GM12878 (cell line): ENCODE data around the gene MPC1. TPM values are rescaled to one million over a fixed set of nuclear protein-coding genes. Genes with fewer than 3 reads are reported as not detected.

Source experiments
- ATAC-seq: fragments of 200-7000 bp; cut with Tn5 transposase; 3 replicates; pipeline ENCODE4 v1.9.1; 2020; ENCODE audit warnings: mild to moderate bottlenecking, moderate library complexity
- BruUV-seq: library from RNA; stranded (reverse); fragments of 400-500 nt; replicated peaks from 2 replicates; lab custom pipeline; 2021; lab: Mats Ljungman, UMichigan
- CTCF ChIA-PET: fragments of 300-600 bp; sonication (Branson Sonifier 250); formaldehyde crosslinking; extraction: SDS; loops from one replicate; lab custom pipeline; 2021; ENCODE audit warnings: inconsistent platforms; lab: Yijun Ruan, JAX
- POLR2A ChIA-PET: fragments of 350-600 bp; formaldehyde crosslinking; extraction: SDS; loops from one replicate; lab custom pipeline; 2021; ENCODE audit warnings: inconsistent platforms; lab: Charles Lee
- RAD21 ChIA-PET: fragments of 300-600 bp; sonication (Branson Sonifier 250); formaldehyde crosslinking; loops from one replicate; lab custom pipeline; 2023; ENCODE audit warnings: antibody characterized with exemption; ENCODE audit not compliant: unreplicated experiment; lab: Charles Lee
- SMC1A ChIA-PET: fragments of 300-600 bp; sonication (Branson Sonifier 250); formaldehyde crosslinking; loops from one replicate; lab custom pipeline; 2023; ENCODE audit not compliant: unreplicated experiment, uncharacterized antibody; lab: Charles Lee
- DNase-seq: peaks from one replicate; pipeline ENCODE4 v3.0.0-alpha.2; 2011; ENCODE audit warnings: low read depth, low spot score
- FAIRE-seq: peaks from 3 replicates; lab custom pipeline; 2011; peaks lifted over from hg19 to GRCh38; lab: Jason Lieb, UNC
- H2AFZ ChIP-seq: 2 replicates; pipeline ENCODE4 v1.6.0; 2011; ENCODE audit warnings: low read depth, low read length, control low read depth; ENCODE audit not compliant: control insufficient read depth
- H3K27ac ChIP-seq: 2 replicates; pipeline ENCODE4 v1.5.1; 2011; ENCODE audit warnings: control low read depth; ENCODE audit not compliant: control insufficient read depth, insufficient read depth
- H3K27me3 ChIP-seq, 2 experiments: replicated peaks in 1 of 2; 2 replicates each; pipeline versions ENCODE4 v1.6.0 to v1.6.1; 2011; ENCODE audit warnings: low read length in 1 of 2; ENCODE audit not compliant: control insufficient read depth in 2 of 2, insufficient read depth in 2 of 2
- H3K36me3 ChIP-seq, 2 experiments: 2 replicates each; pipeline ENCODE4 v1.5.1; 2011; ENCODE audit warnings: low read length in 1 of 2; ENCODE audit not compliant: control insufficient read depth in 2 of 2, insufficient read depth in 2 of 2
- H3K4me1 ChIP-seq: 2 replicates; pipeline ENCODE4 v1.6.1; 2011; ENCODE audit warnings: mild to moderate bottlenecking, low read length, moderate library complexity, mixed read lengths; ENCODE audit not compliant: control insufficient read depth, insufficient read depth
- H3K4me2 ChIP-seq: 2 replicates; pipeline ENCODE4 v1.6.0; 2011; ENCODE audit warnings: control low read depth; ENCODE audit not compliant: control insufficient read depth, insufficient read depth
- H3K4me3 ChIP-seq: fragments of 200-600 bp; sonication (generic); 2 replicates; pipeline ENCODE4 v1.5.1; 2016
- H3K79me2 ChIP-seq: 2 replicates; pipeline ENCODE4 v1.6.0; 2011; ENCODE audit warnings: low read length; ENCODE audit not compliant: control insufficient read depth, insufficient read depth
- H3K9ac ChIP-seq: 2 replicates; pipeline ENCODE4 v1.8.0; 2011; ENCODE audit warnings: low read length, control low read depth, mixed read lengths; ENCODE audit not compliant: control insufficient read depth, insufficient read depth
- H3K9me3 ChIP-seq: replicated peaks from 3 replicates; pipeline ENCODE4 v1.5.1; 2011; ENCODE audit warnings: mild to moderate bottlenecking, low read length; ENCODE audit not compliant: control insufficient read depth, insufficient read depth
- H4K20me1 ChIP-seq: 2 replicates; pipeline ENCODE4 v1.6.0; 2011; ENCODE audit not compliant: control insufficient read depth, insufficient read depth
- BRCA1 ChIP-seq: IDR thresholded peaks from 2 replicates; pipeline ENCODE4 v1.6.1; 2011; ENCODE audit warnings: low read depth, low read length, improper control_type of control experiment
- EGR1 ChIP-seq, 2 experiments: IDR thresholded peaks; 1 replicate in 1 of 2; 2 replicates in 1 of 2; pipeline ENCODE4 v1.6.1; 2011 to 2012; ENCODE audit warnings: low read depth in 2 of 2, low read length in 2 of 2, borderline replicate concordance in 1 of 2, mild to moderate bottlenecking in 1 of 2, moderate library complexity in 1 of 2
- FOS ChIP-seq: IDR thresholded peaks from 3 replicates; pipeline ENCODE4 v1.6.1; 2011; ENCODE audit warnings: borderline replicate concordance; ENCODE audit not compliant: insufficient read length; ENCODE audit errors: extremely low read depth
- IKZF2 ChIP-seq, 2 experiments: fragments of 450-650 bp; IDR thresholded peaks; 2 replicates each; pipeline ENCODE4 v1.6.1; 2017; ENCODE audit warnings: mild to moderate bottlenecking in 2 of 2, moderate library complexity in 2 of 2
- IRF4 ChIP-seq: IDR thresholded peaks from 2 replicates; pipeline ENCODE4 v1.6.1; 2011; ENCODE audit warnings: low read depth, low read length
- NBN ChIP-seq: fragments of 450-650 bp; IDR thresholded peaks from 2 replicates; pipeline ENCODE4 v1.6.1; 2016
- POLR2A ChIP-seq: IDR thresholded peaks from 2 replicates; pipeline ENCODE4 v1.6.1; 2011; ENCODE audit warnings: low read depth, mild to moderate bottlenecking, low read length
- POLR2AphosphoS2 ChIP-seq: IDR thresholded peaks from 2 replicates; pipeline ENCODE4 v1.6.1; 2011; ENCODE audit warnings: low read depth, mild to moderate bottlenecking, low read length, improper control_type of control experiment, moderate library complexity
- POLR2AphosphoS5 ChIP-seq: IDR thresholded peaks from 2 replicates; pipeline ENCODE4 v1.6.1; 2011; ENCODE audit warnings: mild to moderate bottlenecking, low read length, inconsistent platforms
- SP1 ChIP-seq: IDR thresholded peaks from one replicate; pipeline ENCODE4 v1.6.1; 2011; ENCODE audit warnings: low read depth, low read length
- SPI1 ChIP-seq: IDR thresholded peaks from 2 replicates; pipeline ENCODE4 v1.6.1; 2011; ENCODE audit warnings: low read depth, mild to moderate bottlenecking, low read length, moderate library complexity, borderline replicate concordance; ENCODE audit not compliant: insufficient read depth
- STAT1 ChIP-seq: fragments of 450-650 bp; conservative IDR thresholded peaks from 2 replicates; pipeline ENCODE4 v1.6.1; 2014; ENCODE audit warnings: antibody characterized with exemption, mild to moderate bottlenecking
- SUPT20H ChIP-seq: IDR thresholded peaks from 2 replicates; pipeline ENCODE4 v1.6.1; 2011; ENCODE audit warnings: low read depth, mild to moderate bottlenecking, low read length, moderate library complexity, borderline replicate concordance; ENCODE audit not compliant: control insufficient read depth
- WRNIP1 ChIP-seq: IDR thresholded peaks from 2 replicates; pipeline ENCODE4 v1.6.1; 2011; ENCODE audit warnings: low read depth, low read length, improper control_type of control experiment, borderline replicate concordance
- YBX1 ChIP-seq: fragments of 450-650 bp; IDR thresholded peaks from 2 replicates; pipeline ENCODE4 v1.6.1; 2016; ENCODE audit warnings: antibody characterized with exemption
- ZNF24 ChIP-seq: fragments of 450-650 bp; IDR thresholded peaks from 2 replicates; pipeline ENCODE4 v1.6.1; 2017; ENCODE audit warnings: antibody characterized with exemption, mild to moderate bottlenecking
- WGBS: methylation state at CpG from one replicate; pipeline ENCODE4 v1.1.6; 2016; ENCODE audit warnings: low lambda C conversion rate; ENCODE audit not compliant: insufficient replicate concordance, insufficient coverage; ENCODE audit errors: missing lambda C conversion rate; 5-methylcytosine and 5-hydroxymethylcytosine counted together
- in situ Hi-C: fragments of 300-500 bp; cut with MboI; formaldehyde crosslinking; loops from 9 replicates; pipeline ENCODE4 v1.14.3; 2018; ENCODE audit warnings: mixed read lengths
- intact Hi-C: fragments of 100-400 bp; cut with micrococcal nuclease; formaldehyde crosslinking; loops from one replicate; pipeline ENCODE4 v1.14.2; 2022; ENCODE audit not compliant: unreplicated experiment
- polyA plus RNA-seq, 11 experiments: library from polyadenylated mRNA; depleted of rRNA in 4 of 11; unstranded in 6 of 11; stranded (reverse) in 5 of 11; fragments of >200 nt; fragmentation: Nextera tagmentation in 4 of 11; fragmentation: Illumina TruSeq in 1 of 11; extraction: Ambion mirVana in 4 of 11; extraction: Trizol in 1 of 11; gene quantifications; 1 replicate in 1 of 11; 2 replicates in 10 of 11; pipeline versions ENCODE4 v1.2.1 to v1.2.3, GENCODE V29; 2011 to 2016; ENCODE audit warnings: inconsistent platforms in 2 of 11, missing spikeins in 2 of 11, low read depth in 1 of 11
- total RNA-seq, 4 experiments: library from RNA; depleted of rRNA in 3 of 4; stranded (reverse); fragments of >200 nt in 3 of 4; fragmentation: Illumina TruSeq in 1 of 4; extraction: Trizol in 1 of 4; gene quantifications; 2 replicates each; pipeline versions ENCODE4 v1.2.1 to v1.2.3, GENCODE V29; 2013 to 2021
- TF ChIP-seq, protein P1 (sequence below): IDR thresholded peaks from 2 replicates; pipeline ENCODE4 v1.6.1; 2012; ENCODE audit warnings: mild to moderate bottlenecking, low read depth, low read length
- TF ChIP-seq, protein P2 (sequence below): fragments of 450-650 bp; IDR thresholded peaks from 2 replicates; pipeline ENCODE4 v1.6.1; 2016; ENCODE audit warnings: mild to moderate bottlenecking, moderate library complexity, borderline replicate concordance

Gene MPC1
- total and polyA plus RNA-seq, 10 of the 15 experiments (the other 5 are each of a cell fraction or from before 2014, with no cell fraction given): 53.2 to 177 (median 78.8) TPM

DNA sequence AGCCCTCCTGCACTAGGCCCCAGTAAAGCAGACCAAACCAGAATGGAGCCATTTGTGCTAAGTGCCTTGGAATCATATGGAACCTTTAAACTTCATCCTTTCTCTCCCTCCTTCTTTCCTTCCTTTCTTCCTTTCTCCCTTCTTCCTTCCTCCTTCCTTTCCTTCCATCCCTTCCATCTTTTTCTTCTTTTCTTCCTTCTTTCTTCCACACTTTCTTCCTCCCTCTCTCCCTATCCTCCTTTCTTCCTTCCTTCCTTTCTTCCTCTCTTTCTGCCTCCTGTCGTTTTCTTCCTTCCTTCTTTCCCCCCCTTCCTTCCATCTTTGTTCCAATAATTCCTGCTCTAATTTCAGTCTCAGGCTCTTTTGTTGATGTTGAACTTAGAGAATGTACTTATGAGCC lies 29.2 kb downstream of the MPC1 start:
- Histone ChIP-seq H3K9me3 (peaks cover 3% of the 10 kb centered on the region; the same call in 2 of the 3 replicates), H3K4me3 (no peak overlapping the region), H3K4me1 (peaks cover 4% of the 10 kb centered on the region), H3K79me2 (no peaks in the 10 kb centered on the region), H3K36me3 (no peaks in the 10 kb centered on the region), H3K4me2 (no peak overlapping the region), H3K9ac (no peak overlapping the region), H2AFZ (no peak overlapping the region), H3K27me3 (no peaks in the 10 kb centered on the region), H4K20me1 (no peaks in the 10 kb centered on the region), H3K27ac (no peak overlapping the region)
- ATAC-seq: no peak
- in situ Hi-C loops (no loop called here), intact Hi-C loops (no loop called here)
- ChIA-PET RAD21 (interaction anchor here (0.7 kb wide), 2 partner anchors 27 to 39 kb away, joined by 3 read pairs; no protein-coding TSS in a partner anchor), SMC1A (interaction anchor here (1.9 to 3.5 kb wide), 2 partner anchors 28 to 44 kb away, joined by 4 to 17 read pairs; no protein-coding TSS in a partner anchor), POLR2A (interaction anchor here (0.6 kb wide), 1 partner anchor 18 kb away, joined by 6 read pairs; no protein-coding TSS in a partner anchor), CTCF (interaction anchor here (0.8 kb wide), 1 partner anchor 9 kb away, joined by 3 read pairs; no protein-coding TSS in a partner anchor)
- no peak for DNase-seq
- FAIRE-seq: no peak
- BruUV-seq: no TSS peak
- 44% methylated on average over 1 of the region's 1 CpG for WGBS
- TF ChIP-seq, protein P1, sequence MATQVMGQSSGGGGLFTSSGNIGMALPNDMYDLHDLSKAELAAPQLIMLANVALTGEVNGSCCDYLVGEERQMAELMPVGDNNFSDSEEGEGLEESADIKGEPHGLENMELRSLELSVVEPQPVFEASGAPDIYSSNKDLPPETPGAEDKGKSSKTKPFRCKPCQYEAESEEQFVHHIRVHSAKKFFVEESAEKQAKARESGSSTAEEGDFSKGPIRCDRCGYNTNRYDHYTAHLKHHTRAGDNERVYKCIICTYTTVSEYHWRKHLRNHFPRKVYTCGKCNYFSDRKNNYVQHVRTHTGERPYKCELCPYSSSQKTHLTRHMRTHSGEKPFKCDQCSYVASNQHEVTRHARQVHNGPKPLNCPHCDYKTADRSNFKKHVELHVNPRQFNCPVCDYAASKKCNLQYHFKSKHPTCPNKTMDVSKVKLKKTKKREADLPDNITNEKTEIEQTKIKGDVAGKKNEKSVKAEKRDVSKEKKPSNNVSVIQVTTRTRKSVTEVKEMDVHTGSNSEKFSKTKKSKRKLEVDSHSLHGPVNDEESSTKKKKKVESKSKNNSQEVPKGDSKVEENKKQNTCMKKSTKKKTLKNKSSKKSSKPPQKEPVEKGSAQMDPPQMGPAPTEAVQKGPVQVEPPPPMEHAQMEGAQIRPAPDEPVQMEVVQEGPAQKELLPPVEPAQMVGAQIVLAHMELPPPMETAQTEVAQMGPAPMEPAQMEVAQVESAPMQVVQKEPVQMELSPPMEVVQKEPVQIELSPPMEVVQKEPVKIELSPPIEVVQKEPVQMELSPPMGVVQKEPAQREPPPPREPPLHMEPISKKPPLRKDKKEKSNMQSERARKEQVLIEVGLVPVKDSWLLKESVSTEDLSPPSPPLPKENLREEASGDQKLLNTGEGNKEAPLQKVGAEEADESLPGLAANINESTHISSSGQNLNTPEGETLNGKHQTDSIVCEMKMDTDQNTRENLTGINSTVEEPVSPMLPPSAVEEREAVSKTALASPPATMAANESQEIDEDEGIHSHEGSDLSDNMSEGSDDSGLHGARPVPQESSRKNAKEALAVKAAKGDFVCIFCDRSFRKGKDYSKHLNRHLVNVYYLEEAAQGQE: no peak
- TF ChIP-seq POLR2AphosphoS5 (no peak), SPI1 (no peak), POLR2AphosphoS2 (no peak), YBX1 (no peak), SP1 (no peak), IKZF2 (IDR thresholded peaks at IDR 0.05) (no peak), WRNIP1 (no peak), SUPT20H (no peak), BRCA1 (no peak), STAT1 (no peak), EGR1 (IDR thresholded peaks at IDR 0.05; ENCODE audit: borderline replicate concordance in 1 of 2, low read depth in 2 of 2, low read length in 2 of 2) (no peak), ZNF24 (no peak), IRF4 (no peak), FOS (no peak), NBN (no peak), POLR2A (no peak)
- TF ChIP-seq, protein P2, sequence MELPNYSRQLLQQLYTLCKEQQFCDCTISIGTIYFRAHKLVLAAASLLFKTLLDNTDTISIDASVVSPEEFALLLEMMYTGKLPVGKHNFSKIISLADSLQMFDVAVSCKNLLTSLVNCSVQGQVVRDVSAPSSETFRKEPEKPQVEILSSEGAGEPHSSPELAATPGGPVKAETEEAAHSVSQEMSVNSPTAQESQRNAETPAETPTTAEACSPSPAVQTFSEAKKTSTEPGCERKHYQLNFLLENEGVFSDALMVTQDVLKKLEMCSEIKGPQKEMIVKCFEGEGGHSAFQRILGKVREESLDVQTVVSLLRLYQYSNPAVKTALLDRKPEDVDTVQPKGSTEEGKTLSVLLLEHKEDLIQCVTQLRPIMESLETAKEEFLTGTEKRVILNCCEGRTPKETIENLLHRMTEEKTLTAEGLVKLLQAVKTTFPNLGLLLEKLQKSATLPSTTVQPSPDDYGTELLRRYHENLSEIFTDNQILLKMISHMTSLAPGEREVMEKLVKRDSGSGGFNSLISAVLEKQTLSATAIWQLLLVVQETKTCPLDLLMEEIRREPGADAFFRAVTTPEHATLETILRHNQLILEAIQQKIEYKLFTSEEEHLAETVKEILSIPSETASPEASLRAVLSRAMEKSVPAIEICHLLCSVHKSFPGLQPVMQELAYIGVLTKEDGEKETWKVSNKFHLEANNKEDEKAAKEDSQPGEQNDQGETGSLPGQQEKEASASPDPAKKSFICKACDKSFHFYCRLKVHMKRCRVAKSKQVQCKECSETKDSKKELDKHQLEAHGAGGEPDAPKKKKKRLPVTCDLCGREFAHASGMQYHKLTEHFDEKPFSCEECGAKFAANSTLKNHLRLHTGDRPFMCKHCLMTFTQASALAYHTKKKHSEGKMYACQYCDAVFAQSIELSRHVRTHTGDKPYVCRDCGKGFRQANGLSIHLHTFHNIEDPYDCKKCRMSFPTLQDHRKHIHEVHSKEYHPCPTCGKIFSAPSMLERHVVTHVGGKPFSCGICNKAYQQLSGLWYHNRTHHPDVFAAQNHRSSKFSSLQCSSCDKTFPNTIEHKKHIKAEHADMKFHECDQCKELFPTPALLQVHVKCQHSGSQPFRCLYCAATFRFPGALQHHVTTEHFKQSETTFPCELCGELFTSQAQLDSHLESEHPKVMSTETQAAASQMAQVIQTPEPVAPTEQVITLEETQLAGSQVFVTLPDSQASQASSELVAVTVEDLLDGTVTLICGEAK: no peak
